ENCODE results near the gene SIRT7.
"Not testable (repeated sequence)": the region's sequence is repeated elsewhere in the genome, so short reads cannot be mapped to it uniquely, and the experiment has no call there.

The SIRT7 gene

GRCh38 chr17:81954131-81955057 is 36.4 kb upstream of the SIRT7 start:
- DNase-seq = no peak

- not testable (repeated sequence) for DNase-seq
Measured at GRCh38 chr17:81953443-81953842, 35.5 kb upstream of the SIRT7 start.

GRCh38 chr17:81952792-81953228 is 34.8 kb upstream of the SIRT7 start:
- DNase-seq = no peak

- no peak for DNase-seq
Measured at GRCh38 chr17:81951785-81952684, 34.1 kb upstream of the SIRT7 start.

GRCh38 chr17:81950501-81950900 is 32.5 kb upstream of the SIRT7 start:
- no peak for DNase-seq

- no peak for DNase-seq
Measured at GRCh38 chr17:81948635-81949378, 30.8 kb upstream of the SIRT7 start.

GRCh38 chr17:81947189-81947588 is 29.2 kb upstream of the SIRT7 start, which contains the start of gene MYADML2:
MYADML2 (minus strand) TSS chr17:81947233; CDS start chr17:81941741, 5,492 bp downstream.
- no peak for DNase-seq

- no peak for DNase-seq
Measured at GRCh38 chr17:81944858-81945257, 26.9 kb upstream of the SIRT7 start.

GRCh38 chr17:81942167-81942553 is 24.2 kb upstream of the SIRT7 start:
- no peak for DNase-seq

GRCh38 chr17:81941484-81942166 is 23.6 kb upstream of the SIRT7 start:
- DNase-seq = no peak

- DNase-seq = no peak
Measured at GRCh38 chr17:81940538-81941483, 22.8 kb upstream of the SIRT7 start.

- DNase-seq = no peak
Measured at GRCh38 chr17:81939881-81940385, 22.0 kb upstream of the SIRT7 start.

- DNase-seq = no peak
Measured at GRCh38 chr17:81939218-81939617, 21.2 kb upstream of the SIRT7 start.

GRCh38 chr17:81935709-81936084 is 17.7 kb upstream of the SIRT7 start:
- DNase-seq = no peak

- DNase-seq = no peak
Measured at GRCh38 chr17:81934850-81935708, 17.1 kb upstream of the SIRT7 start.

GRCh38 chr17:81934098-81934757 is 16.3 kb upstream of the SIRT7 start:
- no peak for DNase-seq

- no peak for DNase-seq
Measured at GRCh38 chr17:81933178-81933699, 15.3 kb upstream of the SIRT7 start.

- no peak for DNase-seq
Measured at GRCh38 chr17:81932333-81932983, 14.5 kb upstream of the SIRT7 start.
